Right lobe of liver (tissue), 4 donors: ENCODE measurements around the gene PRMT3.

Experiments used
- POLR2A ChIP-seq: fragments of 450-650 bp; IDR thresholded peaks from one replicate; pipeline ENCODE4 v1.6.1; 2017; ENCODE audit warnings: antibody characterized with exemption, mild to moderate bottlenecking
- TF ChIP-seq, protein P1 (sequence below), 4 donors: fragments of 200-600 bp in 3 of 4; fragments of 450-650 bp in 1 of 4; IDR thresholded peaks; one replicate each; pipeline versions ENCODE4 v1.5.1 to v1.8.0; 2016 to 2022; ENCODE audit warnings: antibody characterized with exemption in 4 of 4, mild to moderate bottlenecking in 2 of 4
- donor health status: DM: no; HTN: no; CAD: no.
- donor health status: DM: no; HTN: no; CAD: no.
- donor health status: DM: no; HTN: yes; CAD: no.

DNA sequence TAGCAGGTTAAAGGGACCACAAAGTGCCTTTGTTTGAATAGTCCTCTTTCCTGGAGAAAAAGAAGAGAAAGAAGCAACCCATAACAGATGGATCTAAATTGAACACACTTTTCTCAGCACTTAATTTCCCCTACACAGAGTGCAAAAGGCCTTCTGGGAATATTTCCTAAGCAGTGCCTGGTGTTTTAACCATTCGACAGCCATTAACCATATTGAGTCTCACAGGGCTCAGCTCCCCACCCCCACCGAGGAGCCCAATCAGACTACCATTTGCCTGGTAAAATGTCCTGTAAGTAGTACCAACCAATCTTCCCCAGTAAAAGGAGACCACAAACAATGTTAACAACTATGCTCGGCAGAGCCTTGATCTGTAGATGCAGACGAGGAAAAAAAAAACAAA, 171.2 kb downstream of the PRMT3 start:
- no peak for TF ChIP-seq POLR2A
- TF ChIP-seq, protein P1, sequence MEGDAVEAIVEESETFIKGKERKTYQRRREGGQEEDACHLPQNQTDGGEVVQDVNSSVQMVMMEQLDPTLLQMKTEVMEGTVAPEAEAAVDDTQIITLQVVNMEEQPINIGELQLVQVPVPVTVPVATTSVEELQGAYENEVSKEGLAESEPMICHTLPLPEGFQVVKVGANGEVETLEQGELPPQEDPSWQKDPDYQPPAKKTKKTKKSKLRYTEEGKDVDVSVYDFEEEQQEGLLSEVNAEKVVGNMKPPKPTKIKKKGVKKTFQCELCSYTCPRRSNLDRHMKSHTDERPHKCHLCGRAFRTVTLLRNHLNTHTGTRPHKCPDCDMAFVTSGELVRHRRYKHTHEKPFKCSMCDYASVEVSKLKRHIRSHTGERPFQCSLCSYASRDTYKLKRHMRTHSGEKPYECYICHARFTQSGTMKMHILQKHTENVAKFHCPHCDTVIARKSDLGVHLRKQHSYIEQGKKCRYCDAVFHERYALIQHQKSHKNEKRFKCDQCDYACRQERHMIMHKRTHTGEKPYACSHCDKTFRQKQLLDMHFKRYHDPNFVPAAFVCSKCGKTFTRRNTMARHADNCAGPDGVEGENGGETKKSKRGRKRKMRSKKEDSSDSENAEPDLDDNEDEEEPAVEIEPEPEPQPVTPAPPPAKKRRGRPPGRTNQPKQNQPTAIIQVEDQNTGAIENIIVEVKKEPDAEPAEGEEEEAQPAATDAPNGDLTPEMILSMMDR (IDR thresholded peaks at IDR 0.05), result no peak
